Measurements from ENCODE around the gene TMEM132C.

Gene TMEM132C

DNA sequence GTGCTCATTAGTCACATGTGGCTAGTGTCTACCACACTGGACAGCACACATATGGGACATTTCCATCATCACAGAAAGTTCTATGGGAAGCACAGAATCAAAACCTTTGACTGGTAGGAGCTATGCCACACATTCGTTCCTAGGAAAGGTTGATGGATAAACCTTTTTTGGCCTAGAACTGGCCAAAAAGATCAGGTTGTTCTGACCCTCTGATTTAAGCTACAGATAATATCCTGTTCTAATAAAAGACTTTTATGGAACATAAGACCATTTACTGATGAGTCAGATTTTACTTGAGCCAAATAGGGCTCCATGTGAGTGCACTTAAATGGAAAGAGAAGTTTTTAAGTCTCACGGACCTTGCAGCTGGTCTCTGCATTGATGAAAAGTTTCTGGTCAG is 413.6 kb downstream of the TMEM132C start:
- no peak for DNase-seq

DNA sequence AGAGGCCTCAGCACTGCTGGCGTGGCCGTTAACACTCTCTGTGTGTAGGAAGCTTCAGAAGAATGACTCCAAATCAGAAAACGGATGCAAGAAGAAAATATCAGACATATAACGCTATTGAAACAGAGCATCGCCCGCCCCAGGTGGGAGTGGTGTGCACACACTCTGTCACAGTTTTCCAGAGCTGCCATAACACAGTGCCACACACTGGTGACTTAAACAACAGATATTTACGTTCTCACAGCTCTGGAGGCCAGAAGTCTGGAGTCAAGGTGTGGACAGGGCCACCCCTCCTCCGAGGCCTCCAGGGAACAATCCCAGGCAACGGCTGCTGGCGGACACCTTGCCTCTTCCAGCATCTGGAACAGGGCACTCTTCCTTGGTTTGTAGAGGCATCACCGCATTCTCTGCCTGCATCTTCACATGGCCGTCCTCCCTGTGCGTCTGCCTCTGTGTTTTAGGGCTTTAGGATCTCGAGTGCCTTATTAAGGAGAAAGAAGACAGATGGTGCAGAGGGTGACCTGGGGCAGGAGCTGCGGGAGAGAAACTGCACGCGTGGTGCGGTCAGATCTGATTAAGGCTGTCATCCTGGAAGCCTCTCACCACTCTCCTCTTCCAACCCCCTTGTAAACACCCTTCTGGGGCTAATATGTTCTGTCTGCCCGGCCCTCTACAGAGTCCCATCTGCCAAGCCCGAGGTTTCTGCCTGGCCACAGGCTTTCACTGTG is 415.7 kb downstream of the TMEM132C start:
- no peak for DNase-seq

DNA sequence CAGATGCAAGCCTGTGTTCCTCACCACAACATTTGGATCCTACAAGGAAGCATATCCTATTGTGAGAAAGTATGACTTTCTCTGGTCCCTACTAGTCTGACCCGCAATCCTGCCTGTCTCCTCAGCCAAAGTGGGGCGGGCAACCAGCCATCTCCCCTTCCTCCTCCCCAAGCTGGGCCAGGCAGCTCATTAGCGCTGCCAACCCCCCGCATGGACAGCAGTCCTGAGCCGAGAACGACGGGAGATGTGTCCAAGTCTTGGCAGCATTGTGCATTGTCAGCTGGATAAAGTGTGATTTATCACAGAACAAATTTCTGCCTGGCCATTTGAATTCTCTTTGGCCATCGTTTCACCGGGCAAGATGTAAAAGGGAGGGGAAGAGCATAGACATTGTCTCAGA is 417.4 kb downstream of the TMEM132C start:
- no peak for DNase-seq

DNA sequence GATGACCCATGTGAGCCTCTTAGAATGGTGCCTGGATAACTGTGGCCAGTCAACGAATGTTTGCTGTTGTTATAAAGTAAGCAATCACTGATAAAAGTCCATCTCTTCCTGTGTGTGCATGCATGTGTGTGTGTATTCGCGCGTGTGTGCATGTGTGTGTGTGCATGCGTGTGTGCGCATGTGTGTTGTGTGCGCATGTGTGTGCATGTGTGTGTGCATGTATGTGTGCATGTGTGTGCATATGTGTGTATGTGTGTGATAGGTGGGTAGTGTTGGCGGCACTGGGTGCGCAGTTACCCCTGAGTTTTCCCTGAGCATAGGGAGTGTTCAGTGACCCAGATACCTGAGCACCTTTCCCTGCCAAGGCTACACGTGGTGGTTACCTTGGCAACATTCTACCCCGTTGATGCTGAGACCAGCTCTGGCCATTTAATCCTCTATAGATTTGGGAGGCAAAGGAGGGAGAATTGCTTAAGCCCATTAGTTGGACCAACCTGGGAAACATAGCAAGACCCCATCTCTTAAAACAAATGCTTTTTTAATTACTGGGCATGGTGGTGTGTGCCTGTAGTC is 419.0 kb downstream of the TMEM132C start:
- no peak for DNase-seq

DNA sequence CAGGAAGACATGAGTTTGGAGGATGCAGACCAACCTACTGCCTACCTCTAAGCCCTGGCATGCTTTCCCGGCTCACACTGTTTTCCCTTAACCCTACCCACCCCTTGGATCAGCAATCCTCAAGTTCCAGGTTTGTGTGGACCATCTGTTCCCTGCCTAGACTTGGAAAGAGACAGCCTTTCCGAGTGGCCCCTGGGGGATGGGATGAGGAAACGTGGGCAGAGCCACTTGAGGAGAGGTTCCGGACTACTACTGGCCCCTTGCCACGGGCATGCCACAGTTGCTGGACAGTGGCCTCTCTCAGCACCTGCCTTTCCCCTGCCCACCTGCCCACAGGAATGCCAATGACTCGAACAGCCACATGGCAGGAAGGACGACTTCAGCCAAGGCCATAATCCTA is 420.9 kb downstream of the TMEM132C start:
- DNase-seq, result no peak

DNA sequence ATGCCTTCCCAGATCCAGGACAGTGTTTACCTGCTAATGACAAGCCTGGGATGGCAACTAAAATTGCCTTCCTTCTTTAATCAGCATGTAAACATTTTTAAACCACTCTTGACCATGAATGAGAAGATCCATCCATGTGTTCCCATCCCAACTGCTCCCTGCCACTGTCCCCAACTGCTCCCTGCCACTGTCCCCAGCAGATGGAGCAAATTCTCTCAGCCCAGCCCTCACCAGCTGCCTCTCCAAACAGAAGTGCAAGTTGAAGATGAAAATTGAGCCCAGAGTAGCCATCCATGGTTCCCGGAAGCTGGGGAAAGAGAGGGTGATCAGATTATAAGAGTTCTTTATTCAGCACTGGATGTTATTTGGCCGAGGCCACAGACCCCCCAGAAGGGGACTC is 423.7 kb downstream of the TMEM132C start:
- DNase-seq, result no peak

DNA sequence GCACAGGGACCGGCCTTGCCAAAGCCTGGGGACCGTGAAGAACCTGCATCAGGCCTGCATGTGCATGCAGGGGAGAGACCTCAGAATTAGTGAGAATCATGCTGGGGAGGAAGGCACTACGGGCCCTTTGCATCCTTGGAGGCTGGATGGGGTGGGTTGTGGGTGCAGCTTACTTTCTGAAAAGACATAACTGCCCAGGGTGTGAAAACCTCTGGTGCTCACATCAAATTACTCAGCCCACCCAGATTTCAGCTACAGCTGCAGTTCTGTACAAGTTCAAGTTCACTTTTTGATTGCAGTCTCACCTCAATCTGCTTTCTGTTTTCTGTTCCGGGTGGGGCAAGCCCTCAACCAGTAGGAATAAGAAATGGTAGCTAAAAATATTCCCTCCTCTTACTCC is 426.1 kb downstream of the TMEM132C start:
- no peak for DNase-seq

DNA sequence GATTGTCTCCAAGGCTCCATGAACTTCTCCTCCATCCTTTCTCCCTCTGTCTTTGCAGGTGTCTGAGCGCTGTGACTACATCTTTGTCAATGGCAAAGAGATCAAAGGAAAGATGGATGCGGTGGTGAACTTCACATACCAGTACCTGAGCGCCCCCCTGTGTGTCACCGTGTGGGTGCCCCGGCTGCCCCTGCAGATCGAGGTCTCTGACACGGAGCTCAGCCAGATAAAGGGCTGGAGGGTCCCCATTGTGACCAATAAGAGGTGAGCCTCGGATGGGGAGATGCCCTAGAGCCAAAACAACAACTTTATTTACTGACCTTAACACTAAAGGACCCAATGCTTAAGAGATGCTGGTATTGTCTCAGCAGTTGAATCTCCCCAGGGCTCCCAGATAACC is 426.8 kb downstream of the TMEM132C start:
- DNase-seq, result no peak

DNA sequence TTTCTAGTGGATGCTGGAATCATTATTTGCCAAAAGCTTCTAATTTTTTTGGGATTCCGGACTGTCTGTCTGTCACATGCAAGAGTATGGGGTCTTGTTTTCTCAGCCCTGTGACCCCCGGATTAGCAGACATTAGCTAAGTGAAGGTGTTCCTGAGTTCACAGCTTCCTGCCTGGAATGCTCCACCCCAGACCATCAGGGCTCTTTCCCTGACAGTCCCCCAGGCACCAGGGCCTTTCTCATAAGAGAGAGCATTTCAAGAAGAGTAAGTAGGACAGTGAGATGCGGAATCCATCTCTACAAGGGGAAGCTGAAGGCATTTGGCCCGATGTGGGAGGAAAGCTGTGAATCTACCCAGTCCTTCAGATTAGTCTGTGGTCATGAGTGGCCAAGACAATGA is 427.5 kb downstream of the TMEM132C start:
- no peak for DNase-seq

DNA sequence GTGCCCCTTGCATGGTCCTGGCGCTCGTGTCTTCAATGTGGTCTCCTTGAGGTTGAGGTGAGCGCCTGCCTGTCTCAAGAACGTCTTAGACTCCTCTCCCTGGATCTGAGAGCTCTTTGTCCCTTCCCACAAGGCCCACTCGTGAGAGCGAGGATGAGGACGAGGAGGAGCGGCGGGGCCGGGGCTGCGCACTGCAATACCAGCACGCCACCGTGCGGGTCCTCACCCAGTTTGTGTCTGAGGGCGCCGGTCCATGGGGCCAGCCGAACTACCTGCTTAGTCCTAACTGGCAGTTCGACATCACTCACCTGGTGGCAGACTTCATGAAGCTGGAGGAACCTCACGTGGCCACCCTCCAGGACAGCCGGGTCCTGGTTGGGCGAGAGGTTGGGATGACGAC is 428.7 kb downstream of the TMEM132C start:
- DNase-seq, result no peak

DNA sequence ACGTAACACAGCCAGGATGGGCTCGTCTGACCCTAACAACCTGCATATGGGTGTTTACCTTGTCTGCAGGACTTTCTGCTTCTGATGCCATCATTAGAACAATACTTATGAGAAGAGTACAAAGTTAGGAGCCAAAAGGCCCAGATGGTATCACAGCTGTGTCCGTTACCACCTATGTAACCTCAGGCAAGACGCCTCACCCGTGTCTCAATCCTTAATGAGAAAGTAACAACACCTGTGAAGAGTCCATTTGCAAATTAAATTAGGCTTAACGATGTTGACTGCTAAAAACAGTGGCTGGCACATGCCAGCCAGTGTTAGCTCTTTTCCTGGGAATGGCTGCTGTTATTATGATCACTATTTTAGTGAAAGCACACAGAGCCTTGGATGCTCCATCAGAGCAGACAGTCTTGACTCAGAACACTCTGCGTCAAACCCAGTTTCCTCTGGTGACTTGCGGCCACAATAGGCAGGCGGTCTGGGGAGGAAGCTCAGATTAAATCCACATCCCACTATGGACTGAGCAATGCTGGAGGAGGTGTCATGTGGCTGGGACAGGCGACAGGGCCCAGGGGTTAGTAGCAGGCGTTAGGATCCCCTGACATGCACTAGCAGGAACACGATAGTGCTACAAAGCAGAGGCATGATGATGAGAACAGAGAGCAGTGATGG is 431.5 kb downstream of the TMEM132C start:
- no peak for DNase-seq

DNA sequence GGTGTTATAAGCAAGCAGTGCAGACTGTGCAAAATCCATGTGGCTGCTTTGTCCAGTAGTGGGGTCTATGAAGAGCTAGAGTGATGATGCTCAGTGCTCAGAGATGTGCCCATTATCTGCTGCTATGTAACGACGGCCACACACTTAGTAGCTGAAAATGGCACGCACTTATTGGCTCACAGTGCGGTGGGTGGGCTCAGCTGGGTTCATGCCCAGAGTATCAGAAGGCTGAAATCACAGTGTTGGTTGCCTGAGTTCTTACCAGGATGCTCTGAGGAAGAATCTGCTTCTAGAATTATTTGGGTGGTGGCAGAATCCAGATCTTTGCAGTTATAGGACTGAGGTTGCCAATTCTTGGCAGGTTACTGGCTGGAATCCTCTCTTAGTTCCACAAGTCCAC is 432.1 kb downstream of the TMEM132C start:
- no peak for DNase-seq

DNA sequence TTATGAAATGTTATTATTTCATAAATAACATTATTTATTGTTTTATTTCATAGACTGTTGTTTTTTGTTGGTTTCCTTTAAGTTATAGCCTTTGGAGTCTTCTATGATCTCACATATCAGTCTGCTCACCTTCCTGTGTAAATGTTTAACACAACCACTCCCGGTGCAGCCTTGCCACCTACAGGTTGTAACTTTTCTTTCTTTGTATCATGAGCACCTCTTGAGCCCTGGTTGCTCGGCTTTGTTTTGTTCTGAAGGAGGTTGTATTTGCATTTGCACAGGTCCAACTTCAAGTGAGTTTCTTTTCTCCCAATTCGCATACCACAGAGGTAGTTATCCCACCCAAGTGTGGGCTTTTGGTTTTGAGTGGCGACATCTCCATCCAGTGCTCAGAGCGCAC is 435.4 kb downstream of the TMEM132C start:
- no peak for DNase-seq

DNA sequence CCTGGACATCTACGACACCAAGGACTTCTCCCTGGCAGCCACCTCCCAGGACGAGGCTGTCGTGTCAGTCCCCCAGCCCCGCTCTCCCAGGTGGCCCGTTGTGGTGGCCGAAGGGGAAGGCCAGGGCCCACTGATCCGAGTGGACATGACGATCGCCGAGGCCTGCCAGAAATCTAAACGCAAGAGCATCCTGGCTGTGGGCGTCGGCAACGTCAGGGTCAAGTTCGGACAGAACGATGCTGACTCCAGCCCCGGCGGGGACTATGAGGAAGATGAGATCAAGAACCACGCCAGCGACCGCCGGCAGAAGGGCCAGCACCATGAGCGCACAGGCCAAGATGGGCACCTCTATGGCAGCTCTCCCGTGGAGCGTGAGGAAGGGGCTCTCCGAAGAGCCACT is 438.2 kb downstream of the TMEM132C start:
- no peak for DNase-seq

DNA sequence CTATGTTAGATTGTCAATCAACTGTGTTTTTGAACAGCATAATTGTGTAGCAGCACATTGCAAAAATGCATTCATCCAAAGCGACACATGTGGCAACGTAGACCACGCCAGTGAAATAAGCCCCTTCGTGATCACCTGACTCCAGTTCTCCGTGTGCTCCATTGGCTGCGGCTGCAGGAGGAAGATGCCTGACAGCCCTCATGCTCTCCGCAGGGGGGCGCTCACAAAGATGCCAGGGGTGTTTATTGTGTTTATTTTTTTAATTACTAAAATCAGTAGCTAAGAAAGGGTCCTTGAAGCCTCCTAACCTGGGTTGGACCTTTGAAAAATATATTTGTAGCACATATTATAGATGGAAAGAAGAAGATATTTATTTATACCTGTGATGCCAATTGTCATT is 440.5 kb downstream of the TMEM132C start:
- DNase-seq, result no peak

DNA sequence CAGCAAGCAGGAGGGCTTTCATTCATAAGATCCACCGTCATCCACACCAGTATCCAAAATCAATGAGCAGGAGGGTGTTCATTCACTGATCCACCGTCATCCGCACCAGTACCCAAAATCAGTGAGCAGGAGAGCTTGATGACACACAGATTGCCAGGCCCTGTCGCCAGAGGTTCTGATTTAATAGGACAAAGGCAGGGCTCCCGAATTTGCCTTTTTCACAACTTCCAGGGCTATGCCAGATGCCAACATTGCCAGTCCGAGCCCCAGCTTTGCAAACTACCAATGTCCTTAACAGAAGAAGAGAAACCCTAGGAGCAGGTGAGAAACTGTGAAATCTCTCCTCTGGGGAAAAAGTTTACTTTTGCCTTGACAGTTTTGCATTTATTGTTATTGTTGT is 441.8 kb downstream of the TMEM132C start:
- no peak for DNase-seq

DNA sequence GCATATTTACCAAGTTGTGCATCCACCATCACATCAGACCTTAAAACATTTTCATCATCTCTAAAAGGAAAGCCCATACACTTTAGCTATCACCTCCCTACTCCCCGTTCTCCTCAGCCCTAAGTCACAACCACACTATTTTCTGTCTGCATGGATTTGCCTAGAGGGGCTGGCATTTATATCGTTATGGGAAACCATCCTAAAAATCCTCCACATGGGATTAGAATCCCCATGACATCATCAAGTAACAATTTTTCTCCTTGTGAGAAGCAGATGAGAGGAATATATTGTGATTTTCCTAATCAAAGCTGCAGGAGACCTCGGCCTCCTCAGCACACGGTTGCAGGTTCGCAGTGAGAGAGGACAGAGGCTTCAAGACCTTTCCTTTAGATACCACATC is 442.7 kb downstream of the TMEM132C start:
- DNase-seq, result peak; percentile 1

DNA sequence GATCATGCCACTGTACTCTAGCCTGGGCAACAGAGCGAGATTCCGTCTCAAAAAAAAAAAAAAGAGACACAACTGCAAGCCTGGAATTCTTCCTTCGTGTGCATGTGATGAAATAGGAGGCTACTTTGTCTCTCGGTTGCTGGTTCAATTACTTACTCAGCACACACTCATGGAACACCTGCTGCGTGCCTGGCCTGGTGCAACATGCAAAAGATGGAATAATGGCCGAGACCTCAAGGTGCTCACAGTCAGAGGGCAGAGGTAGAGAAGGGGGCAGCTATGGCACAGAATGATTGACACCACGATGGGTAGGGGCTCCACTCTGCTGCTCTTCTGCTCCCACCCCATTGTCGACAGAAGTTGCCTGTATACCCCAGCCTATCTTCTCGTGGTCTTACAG is 444.5 kb downstream of the TMEM132C start:
- DNase-seq, result no peak

DNA sequence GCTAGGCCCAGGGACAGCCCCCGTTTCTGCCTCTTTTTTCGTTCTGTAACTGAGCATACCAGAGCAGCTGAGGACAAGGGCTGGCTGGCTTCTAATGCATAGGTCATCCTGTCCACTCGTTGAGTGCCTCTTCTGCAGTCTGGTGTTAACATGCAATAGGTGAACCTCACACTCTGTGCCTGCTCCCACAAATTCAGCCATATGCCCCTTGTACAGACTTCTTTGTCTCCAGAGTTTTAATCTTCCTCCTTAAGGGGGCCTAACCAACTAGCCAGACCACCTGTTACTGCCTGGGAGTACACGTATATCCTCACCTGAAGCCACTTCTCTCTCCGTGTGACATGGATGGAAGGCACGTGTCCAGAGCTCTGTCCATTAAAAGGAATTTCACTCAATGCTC is 445.7 kb downstream of the TMEM132C start:
- DNase-seq, result no peak

DNA sequence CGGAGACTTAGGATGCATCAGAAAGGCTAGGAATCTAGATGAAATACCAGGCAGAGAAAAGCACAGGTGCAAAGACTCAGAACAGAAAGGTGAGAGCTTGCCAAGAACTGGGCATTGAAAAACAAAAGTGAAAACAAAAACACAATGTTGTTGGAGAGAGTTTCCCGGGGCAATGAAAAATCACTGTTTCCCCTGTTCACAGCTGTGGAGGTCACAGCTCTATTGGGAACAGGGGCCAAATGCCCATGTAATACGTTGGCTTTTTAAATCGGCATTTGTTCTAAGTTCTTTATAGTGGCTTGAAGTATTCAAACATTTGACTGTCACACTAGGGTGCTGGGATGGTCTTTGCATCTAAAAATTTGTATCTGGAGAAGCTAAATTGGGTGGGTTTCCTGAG is 448.5 kb downstream of the TMEM132C start:
- DNase-seq, result no peak

DNA sequence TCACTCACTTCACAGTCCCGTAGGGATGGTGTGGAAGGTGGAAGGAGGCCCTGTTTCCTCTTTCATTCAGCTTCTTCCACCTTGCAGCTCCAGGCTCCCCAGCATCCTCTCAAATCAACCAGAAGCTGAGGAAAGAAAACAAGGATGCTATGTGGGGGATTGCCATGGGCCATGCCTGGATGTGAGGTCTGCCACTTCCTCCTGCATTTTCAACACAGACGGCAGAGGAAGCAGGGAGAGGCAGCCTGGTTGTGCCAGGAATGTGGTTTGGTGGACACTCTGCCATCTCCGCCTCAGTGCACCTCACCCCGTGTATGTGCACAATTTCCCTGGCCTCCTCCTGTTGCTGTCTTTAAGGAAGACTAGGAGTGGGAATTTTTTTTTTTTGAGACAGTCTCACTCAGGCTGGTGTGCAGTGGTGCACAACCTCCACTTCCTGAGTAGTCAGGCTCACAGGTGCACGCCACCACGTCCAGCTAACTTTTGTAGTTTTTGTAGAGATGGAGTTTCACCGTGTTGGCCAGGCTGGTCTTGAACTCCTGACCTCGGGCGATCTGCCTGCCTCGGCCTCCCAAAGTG is 457.6 kb downstream of the TMEM132C start:
- no peak for DNase-seq

DNA sequence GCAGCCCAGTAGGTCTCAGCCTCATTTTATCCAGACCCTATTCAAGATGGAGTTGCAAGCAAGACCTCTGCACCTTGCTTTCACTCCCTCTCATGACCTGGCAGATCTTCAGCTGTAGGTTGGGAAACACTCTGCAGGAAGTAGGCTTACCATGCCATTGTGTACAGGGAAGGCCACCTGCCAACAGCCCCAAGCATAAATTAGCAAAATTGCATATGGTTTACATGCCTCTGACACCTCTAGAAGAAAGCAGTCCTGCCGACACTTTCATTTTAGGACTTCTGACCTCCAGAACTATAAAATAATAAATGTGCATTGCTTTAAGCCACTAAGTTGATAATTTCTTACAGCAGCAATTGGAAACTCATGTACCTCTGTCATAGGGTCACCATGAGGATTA is 459.9 kb downstream of the TMEM132C start:
- no peak for DNase-seq

DNA sequence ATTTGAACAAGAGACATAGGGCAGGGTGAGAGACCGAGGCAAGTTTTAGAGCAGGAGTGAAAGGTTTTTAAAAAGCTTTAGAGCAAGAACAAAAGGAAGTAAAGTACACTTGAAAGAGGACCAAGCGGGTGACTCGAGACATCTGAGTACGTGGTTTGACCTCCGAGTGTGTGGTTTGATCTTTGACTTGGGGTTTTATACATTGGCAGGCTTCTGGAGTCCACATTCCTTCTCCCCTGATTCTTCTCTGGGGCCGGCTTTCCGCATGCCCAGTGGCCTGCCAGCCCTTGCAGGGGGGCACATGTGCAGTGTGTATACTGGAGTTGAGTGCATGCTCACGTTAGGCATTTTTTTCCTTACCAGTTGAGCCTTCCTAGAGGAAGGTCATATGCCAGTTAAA is 460.5 kb downstream of the TMEM132C start:
- DNase-seq, result no peak

DNA sequence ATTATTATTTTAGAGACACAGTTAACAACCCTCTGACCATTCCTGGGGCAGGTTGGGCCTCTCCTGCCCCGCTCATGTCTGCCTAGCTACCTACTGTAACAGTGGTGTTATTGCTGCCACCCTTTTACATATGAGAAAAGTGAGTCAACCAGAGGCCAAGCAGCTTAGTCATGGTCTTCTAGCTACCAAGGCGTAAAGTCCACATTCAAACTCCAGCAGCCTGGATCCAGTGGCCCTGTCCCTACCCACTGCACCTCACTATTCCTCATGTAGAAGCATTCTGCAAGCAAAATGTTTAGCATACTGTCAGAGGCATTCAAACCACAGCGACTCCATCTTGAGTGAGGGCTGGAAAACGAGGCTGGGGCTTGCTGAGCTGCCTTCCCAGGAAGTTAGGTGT is 461.0 kb downstream of the TMEM132C start:
- DNase-seq, result no peak
